HepG2 (cell line): ENCODE results near the gene TDRD1. TPM values are rescaled to one million over a fixed set of nuclear protein-coding genes. Genes with fewer than 3 reads are reported as not detected.

Experiments used
- ATAC-seq: fragments of 200-7000 bp; cut with Tn5 transposase; 3 replicates; pipeline ENCODE4 v1.9.1; 2020; ENCODE audit warnings: mild to moderate bottlenecking, moderate library complexity
- BruUV-seq: library from RNA; stranded (reverse); fragments of 400-500 nt; replicated peaks from 2 replicates; lab custom pipeline; 2021; lab: Mats Ljungman, UMichigan
- CTCF ChIA-PET: fragments of 300-600 bp; formaldehyde crosslinking; extraction: SDS; loops from one replicate; lab custom pipeline; 2021; ENCODE audit warnings: low total read pairs, inconsistent platforms, low intra/inter-chr PET ratio; lab: Yijun Ruan, JAX
- POLR2A ChIA-PET: fragments of 350-600 bp; sonication (Branson Sonifier 250); formaldehyde crosslinking; loops from one replicate; lab custom pipeline; 2020; ENCODE audit warnings: antibody characterized with exemption, inconsistent platforms; lab: Yijun Ruan, JAX
- DNase-seq: peaks from one replicate; pipeline ENCODE4 v3.0.0-alpha.2; 2015; ENCODE audit warnings: low spot score
- FAIRE-seq: peaks from 3 replicates; lab custom pipeline; 2011; peaks lifted over from hg19 to GRCh38; lab: Jason Lieb, UNC
- H2AFZ ChIP-seq: one replicate; pipeline ENCODE4 v1.6.1; 2011; ENCODE audit warnings: low read length, inconsistent platforms
- H3K27ac ChIP-seq: fragments of 300-600 bp; 3 replicates; pipeline ENCODE4 v1.8.0; 2011; ENCODE audit warnings: mixed run types, mild to moderate bottlenecking, mixed read lengths, low read length, inconsistent platforms; ENCODE audit not compliant: insufficient read depth; ENCODE audit errors: extremely low read length
- H3K27me3 ChIP-seq, 2 experiments: fragments of 200-600 bp in 1 of 2; 2 replicates in 1 of 2; 3 replicates in 1 of 2; pipeline versions ENCODE4 v1.6.0 to v1.8.0; 2011; ENCODE audit warnings: low read length in 2 of 2, mild to moderate bottlenecking in 2 of 2, moderate library complexity in 2 of 2, inconsistent platforms in 1 of 2; ENCODE audit not compliant: insufficient read depth in 2 of 2, control insufficient read depth in 1 of 2
- H3K36me3 ChIP-seq, 2 experiments: fragments of 200-600 bp in 1 of 2; replicated peaks in 1 of 2; 2 replicates in 1 of 2; 3 replicates in 1 of 2; pipeline versions ENCODE4 v1.5.1 to v1.8.0; 2011; ENCODE audit warnings: low read length in 2 of 2, inconsistent platforms in 1 of 2; ENCODE audit not compliant: insufficient read depth in 2 of 2, control insufficient read depth in 1 of 2
- H3K4me1 ChIP-seq: 2 replicates; pipeline ENCODE4 v1.5.1; 2012; ENCODE audit warnings: low read length, inconsistent platforms; ENCODE audit not compliant: insufficient read depth
- H3K4me2 ChIP-seq: 2 replicates; pipeline ENCODE4 v1.6.0; 2011; ENCODE audit warnings: low read depth, low read length, inconsistent platforms
- H3K4me3 ChIP-seq, 3 experiments: fragments of 200-600 bp in 1 of 3; sonication (generic), shearing (Covaris generic) in 1 of 3; replicated peaks in 1 of 3; 2 replicates each; pipeline ENCODE4 v1.5.1; 2011 to 2016; ENCODE audit warnings: low read length in 3 of 3, inconsistent platforms in 2 of 3, low read depth in 2 of 3, mild to moderate bottlenecking in 2 of 3, control low read depth in 1 of 3, mixed read lengths in 1 of 3; ENCODE audit not compliant: insufficient read depth in 1 of 3
- H3K79me2 ChIP-seq: one replicate; pipeline ENCODE4 v1.6.1; 2011; ENCODE audit warnings: low read length, inconsistent platforms; ENCODE audit not compliant: insufficient read depth
- H3K9ac ChIP-seq: 2 replicates; pipeline ENCODE4 v1.6.0; 2011; ENCODE audit warnings: mild to moderate bottlenecking, low read depth, low read length, inconsistent platforms; ENCODE audit not compliant: insufficient read depth
- H3K9me3 ChIP-seq: 2 replicates; pipeline ENCODE4 v1.5.1; 2012; ENCODE audit warnings: mild to moderate bottlenecking, low read length
- H4K20me1 ChIP-seq: 2 replicates; pipeline ENCODE4 v1.6.0; 2011; ENCODE audit warnings: inconsistent platforms, mild to moderate bottlenecking, low read length, moderate library complexity; ENCODE audit not compliant: insufficient read depth
- ARID3A ChIP-seq: IDR thresholded peaks from 2 replicates; pipeline ENCODE4 v1.6.1; 2012; ENCODE audit warnings: low read depth, low read length, improper control_type of control experiment
- FIP1L1 ChIP-seq: fragments of 200-400 bp; formaldehyde crosslinking; IDR thresholded peaks from 2 replicates; pipeline ENCODE4 v1.6.1; 2018; ENCODE audit warnings: low read depth, mild to moderate bottlenecking, low read length, moderate library complexity, borderline replicate concordance; ENCODE audit not compliant: insufficient read depth
- IKZF5 ChIP-seq: IDR thresholded peaks from 2 replicates; pipeline ENCODE4 v1.6.1; 2018; ENCODE audit warnings: missing genetic modification reagents, mild to moderate bottlenecking, missing compliant biosample characterization
- KLF9 ChIP-seq: IDR thresholded peaks from 2 replicates; pipeline ENCODE4 v1.6.1; 2016; ENCODE audit warnings: low read depth
- MAFF ChIP-seq: IDR thresholded peaks from 2 replicates; pipeline ENCODE4 v1.6.1; 2011; ENCODE audit warnings: low read depth, low read length, improper control_type of control experiment
- MEF2D ChIP-seq: sonication (generic); formaldehyde crosslinking; IDR thresholded peaks from 2 replicates; pipeline ENCODE4 v1.5.1; 2020; ENCODE audit warnings: mild to moderate bottlenecking, missing genetic modification reagents
- NFKBIZ ChIP-seq: IDR thresholded peaks from 2 replicates; pipeline ENCODE4 v1.6.1; 2018; ENCODE audit warnings: missing genetic modification reagents, missing compliant biosample characterization
- SNAI1 ChIP-seq: sonication (generic); formaldehyde crosslinking; IDR thresholded peaks from 2 replicates; pipeline ENCODE4 v1.5.0; 2020; ENCODE audit warnings: mild to moderate bottlenecking, missing genetic modification reagents, borderline replicate concordance
- XBP1 ChIP-seq: sonication (generic); formaldehyde crosslinking; IDR thresholded peaks from 2 replicates; pipeline ENCODE4 v1.5.0; 2020; ENCODE audit warnings: missing genetic modification reagents
- ZNF33A ChIP-seq: sonication (generic); formaldehyde crosslinking; IDR thresholded peaks from 2 replicates; pipeline ENCODE4 v1.5.1; 2020; ENCODE audit warnings: missing genetic modification reagents, mild to moderate bottlenecking, moderate library complexity, borderline replicate concordance
- ZNF33B ChIP-seq: sonication (generic); formaldehyde crosslinking; IDR thresholded peaks from 2 replicates; pipeline ENCODE4 v1.5.1; 2020; ENCODE audit warnings: mild to moderate bottlenecking, missing genetic modification reagents
- ZNF547 ChIP-seq: sonication (generic); formaldehyde crosslinking; IDR thresholded peaks from 2 replicates; pipeline ENCODE4 v1.5.1; 2020; ENCODE audit warnings: mild to moderate bottlenecking, missing genetic modification reagents
- ZNF564 ChIP-seq: sonication (generic); formaldehyde crosslinking; IDR thresholded peaks from 2 replicates; pipeline ENCODE4 v1.8.1; 2023; ENCODE audit warnings: mild to moderate bottlenecking, missing genetic modification reagents
- WGBS: methylation state at CpG from one replicate; pipeline ENCODE4 v1.1.6; 2017; ENCODE audit warnings: low lambda C conversion rate; 5-methylcytosine and 5-hydroxymethylcytosine counted together
- in situ Hi-C: cut with HindIII; loops from 2 replicates; pipeline ENCODE4 v1.10.0; 2017; ENCODE audit warnings: low pct_unique_long_range_greater_than_20kb; ENCODE audit not compliant: extremely low pct_ligation_motif_present
- intact Hi-C: fragments of 100-400 bp; cut with micrococcal nuclease; formaldehyde crosslinking; loops from one replicate; pipeline ENCODE4 v1.10.0; 2022; ENCODE audit not compliant: unreplicated experiment
- polyA plus RNA-seq, 8 experiments: library from polyadenylated mRNA; depleted of rRNA in 3 of 8; stranded (reverse) in 7 of 8; unstranded in 1 of 8; fragments of >200 nt; fragmentation: Illumina TruSeq in 4 of 8; extraction: Trizol in 4 of 8; gene quantifications; 2 replicates each; pipeline versions ENCODE4 v1.2.1 to v1.2.3, GENCODE V29; 2011 to 2016; ENCODE audit warnings: low read depth in 4 of 8, missing spikeins in 1 of 8, mixed read lengths in 1 of 8; ENCODE audit not compliant: insufficient read depth in 1 of 8
- total RNA-seq, 5 experiments: library from RNA; depleted of rRNA; stranded (reverse); fragments of >200 nt; fragmentation: Illumina TruSeq; extraction: Trizol; gene quantifications; 2 replicates each; pipeline ENCODE4 v1.2.3, GENCODE V29; 2016; ENCODE audit warnings: low read depth in 1 of 5

TDRD1 gene
- total and polyA plus RNA-seq, 2 of the 13 experiments (the other 11 are each of a cell fraction or from before 2014, with no cell fraction given), result not detected

GRCh38 chr10:114233482-114233881 is 54.3 kb downstream of the TDRD1 start:
- no peak for TF ChIP-seq XBP1 (CRISPR knock-in tag)
- no peak for TF ChIP-seq ZNF33A (CRISPR knock-in tag)
- TF ChIP-seq ZNF33B (CRISPR knock-in tag), result no peak
- TF ChIP-seq MEF2D (CRISPR knock-in tag), result no peak
- TF ChIP-seq IKZF5 (CRISPR knock-in tag), result no peak
- no peak for TF ChIP-seq KLF9 (CRISPR knock-in tag)
- no peak for TF ChIP-seq FIP1L1
- no peak for TF ChIP-seq NFKBIZ (CRISPR knock-in tag)
- TF ChIP-seq SNAI1 (CRISPR knock-in tag), result no peak
- no peak for TF ChIP-seq ARID3A
- TF ChIP-seq ZNF564, result no peak
- TF ChIP-seq ZNF547 (CRISPR knock-in tag), result no peak
- TF ChIP-seq MAFF, result no peak
- no peak for ATAC-seq
- FAIRE-seq, result no peak
- H3K4me2 ChIP-seq, result no peak overlapping the region
- ChIA-PET CTCF (no interaction called here), POLR2A (no interaction called here)
- DNase-seq, result no peak
- no peak overlapping the region for H3K27ac ChIP-seq
- H3K4me1 ChIP-seq, result no peaks in the 10 kb centered on the region
- H4K20me1 ChIP-seq, result no peaks in the 10 kb centered on the region
- H2AFZ ChIP-seq, result no peak overlapping the region
- in situ Hi-C loops (no loop called here), intact Hi-C loops (no loop called here)
- H3K36me3 ChIP-seq, result no peaks in the 10 kb centered on the region
- H3K4me3 ChIP-seq, result no peak overlapping the region
- no peaks in the 10 kb centered on the region for H3K79me2 ChIP-seq
- 0% methylated on average over 5 of the region's 6 CpGs for WGBS
- H3K27me3 ChIP-seq, result peaks cover 0 to 23% of the 10 kb centered on the region in 2 experiments; a peak in 3 of 5 replicates
- no peak overlapping the region for H3K9ac ChIP-seq
- no peaks in the 10 kb centered on the region for H3K9me3 ChIP-seq
- BruUV-seq, result no TSS peak
